HG02588 (cell line): ENCODE results near the gene KDM4B.
"Not testable (repeated sequence)": the region's sequence is repeated elsewhere in the genome, so short reads cannot be mapped to it uniquely, and the experiment has no call there.

ENCODE experiments used
- ATAC-seq: cut with Tn5 transposase; IDR thresholded peaks from one replicate; pipeline ENCODE4 v1.9.1; 2021; ENCODE audit warnings: mild to moderate bottlenecking, moderate library complexity; ENCODE audit not compliant: unreplicated experiment

Gene KDM4B

GRCh38 chr19:5160158-5160795 lies 191.4 kb downstream of the KDM4B start:
- ATAC-seq = not testable (repeated sequence)

- ATAC-seq = not testable (repeated sequence)
These were observed 196.2 kb downstream of the KDM4B start for GRCh38 chr19:5164845-5165696.

- no peak for ATAC-seq
These were observed 196.7 kb downstream of the KDM4B start for GRCh38 chr19:5165697-5166019.

- no peak for ATAC-seq
These were observed 197.3 kb downstream of the KDM4B start for GRCh38 chr19:5166262-5166661.

GRCh38 chr19:5170329-5170745 lies 201.4 kb downstream of the KDM4B start:
- ATAC-seq = no peak

GRCh38 chr19:5171711-5172110 lies 202.8 kb downstream of the KDM4B start:
- no peak for ATAC-seq

- no peak for ATAC-seq
These were observed 204.1 kb downstream of the KDM4B start for GRCh38 chr19:5172859-5173630.

- no peak for ATAC-seq
These were observed 205.1 kb downstream of the KDM4B start for GRCh38 chr19:5173993-5174392.

GRCh38 chr19:5177745-5178450 lies 209.0 kb downstream of the KDM4B start:
- no peak for ATAC-seq

- ATAC-seq = no peak
These were observed 209.9 kb downstream of the KDM4B start for GRCh38 chr19:5178841-5179240.

- no peak for ATAC-seq
These were observed 210.3 kb downstream of the KDM4B start for GRCh38 chr19:5179256-5179655.

GRCh38 chr19:5181329-5181728 lies 212.4 kb downstream of the KDM4B start:
- ATAC-seq = no peak

- no peak for ATAC-seq
These were observed 213.8 kb downstream of the KDM4B start for GRCh38 chr19:5182751-5183150.

- no peak for ATAC-seq
These were observed 214.7 kb downstream of the KDM4B start for GRCh38 chr19:5183616-5184015.

- no peak for ATAC-seq
These were observed 216.0 kb downstream of the KDM4B start for GRCh38 chr19:5184930-5185329.

- ATAC-seq = no peak
These were observed 217.6 kb downstream of the KDM4B start for GRCh38 chr19:5186293-5187050.

GRCh38 chr19:5188548-5189317 lies 219.8 kb downstream of the KDM4B start:
- no peak for ATAC-seq

- ATAC-seq = no peak
These were observed 220.3 kb downstream of the KDM4B start for GRCh38 chr19:5189318-5189607.

GRCh38 chr19:5191091-5191490 lies 222.2 kb downstream of the KDM4B start:
- no peak for ATAC-seq

GRCh38 chr19:5192568-5192967 lies 223.7 kb downstream of the KDM4B start:
- no peak for ATAC-seq
